Measurements from ENCODE around the gene FBXL5.

DNA sequence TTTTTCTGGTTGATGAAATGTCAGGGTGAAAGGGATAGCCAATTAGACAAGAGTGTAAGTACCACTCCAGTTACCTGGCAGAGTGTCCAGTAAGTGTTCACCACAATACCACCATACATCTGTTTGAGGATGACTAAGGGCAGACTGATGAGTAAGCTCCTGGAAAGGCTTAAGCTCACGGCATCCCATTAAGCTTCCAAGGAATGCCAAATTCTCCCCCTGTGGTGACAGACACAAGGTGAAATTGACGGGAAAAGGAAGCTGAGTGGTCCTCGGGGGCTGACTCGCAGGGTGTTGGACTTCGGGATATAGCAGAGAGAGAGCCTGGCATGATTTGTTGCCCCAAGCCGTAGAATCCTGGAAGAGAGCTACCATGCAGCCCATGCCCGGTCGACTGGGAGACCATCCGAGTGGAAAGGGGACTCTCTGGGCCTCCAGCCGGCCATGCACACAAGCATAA lies 40.1 kb upstream of the FBXL5 start:
- TF ChIP-seq, protein P1, sequence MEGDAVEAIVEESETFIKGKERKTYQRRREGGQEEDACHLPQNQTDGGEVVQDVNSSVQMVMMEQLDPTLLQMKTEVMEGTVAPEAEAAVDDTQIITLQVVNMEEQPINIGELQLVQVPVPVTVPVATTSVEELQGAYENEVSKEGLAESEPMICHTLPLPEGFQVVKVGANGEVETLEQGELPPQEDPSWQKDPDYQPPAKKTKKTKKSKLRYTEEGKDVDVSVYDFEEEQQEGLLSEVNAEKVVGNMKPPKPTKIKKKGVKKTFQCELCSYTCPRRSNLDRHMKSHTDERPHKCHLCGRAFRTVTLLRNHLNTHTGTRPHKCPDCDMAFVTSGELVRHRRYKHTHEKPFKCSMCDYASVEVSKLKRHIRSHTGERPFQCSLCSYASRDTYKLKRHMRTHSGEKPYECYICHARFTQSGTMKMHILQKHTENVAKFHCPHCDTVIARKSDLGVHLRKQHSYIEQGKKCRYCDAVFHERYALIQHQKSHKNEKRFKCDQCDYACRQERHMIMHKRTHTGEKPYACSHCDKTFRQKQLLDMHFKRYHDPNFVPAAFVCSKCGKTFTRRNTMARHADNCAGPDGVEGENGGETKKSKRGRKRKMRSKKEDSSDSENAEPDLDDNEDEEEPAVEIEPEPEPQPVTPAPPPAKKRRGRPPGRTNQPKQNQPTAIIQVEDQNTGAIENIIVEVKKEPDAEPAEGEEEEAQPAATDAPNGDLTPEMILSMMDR (IDR thresholded peaks at IDR 0.05) = no peak
- TF ChIP-seq POLR2A (IDR thresholded peaks at IDR 0.05) = no peak
